IMR-90 (cell line): Measurements from ENCODE around the gene TOR4A. TPM values are rescaled to one million over a fixed set of nuclear protein-coding genes. Genes with fewer than 3 reads are reported as not detected.

Source experiments
- ATAC-seq: fragments of 200-7000 bp; cut with Tn5 transposase; 2 replicates; pipeline ENCODE4 v1.9.1; 2020; ENCODE audit warnings: low read depth, mild to moderate bottlenecking, moderate library complexity
- BruUV-seq: library from RNA; stranded (reverse); fragments of 400-500 nt; replicated peaks from 2 replicates; lab custom pipeline; 2021; lab: Mats Ljungman, UMichigan
- CTCF ChIA-PET: fragments of 300-600 bp; formaldehyde crosslinking; extraction: SDS; loops from one replicate; lab custom pipeline; 2021; ENCODE audit warnings: antibody characterized with exemption; lab: Yijun Ruan, JAX
- POLR2A ChIA-PET: fragments of 300-600 bp; sonication (Branson Sonifier 250); formaldehyde crosslinking; loops from one replicate; lab custom pipeline; 2022; ENCODE audit warnings: antibody characterized with exemption; ENCODE audit not compliant: unreplicated experiment; lab: Charles Lee
- DNase-seq: peaks from one replicate; pipeline ENCODE4 v3.0.0; 2013
- H2AFZ ChIP-seq: replicated peaks from 2 replicates; pipeline ENCODE3; 2013; ENCODE audit warnings: low read length, mild to moderate bottlenecking; ENCODE audit not compliant: poor library complexity
- H2AK5ac ChIP-seq: 2 replicates; pipeline ENCODE4 v1.6.1; 2013; ENCODE audit warnings: low read depth, low read length, inconsistent platforms
- H2AK9ac ChIP-seq: replicated peaks from 2 replicates; pipeline ENCODE3; 2013; ENCODE audit warnings: mild to moderate bottlenecking, low read depth, low read length, moderate library complexity; ENCODE audit not compliant: poor library complexity
- H2BK120ac ChIP-seq: 2 replicates; pipeline ENCODE4 v1.6.1; 2013; ENCODE audit warnings: low read depth, low read length, inconsistent platforms
- H2BK15ac ChIP-seq: 3 replicates; pipeline ENCODE4 v1.6.1; 2013; ENCODE audit warnings: low read depth, low read length, inconsistent platforms
- H2BK20ac ChIP-seq: 2 replicates; pipeline ENCODE4 v1.6.1; 2013; ENCODE audit warnings: low read depth, mild to moderate bottlenecking, inconsistent platforms, low read length, moderate library complexity
- H2BK5ac ChIP-seq: 2 replicates; pipeline ENCODE4 v1.6.1; 2013; ENCODE audit warnings: mild to moderate bottlenecking, low read depth, low read length, inconsistent platforms; ENCODE audit not compliant: poor library complexity, severe bottlenecking
- H3K14ac ChIP-seq: replicated peaks from 2 replicates; pipeline ENCODE4 v1.6.1; 2013; ENCODE audit warnings: low read depth, low read length, inconsistent platforms
- H3K18ac ChIP-seq: 2 replicates; pipeline ENCODE4 v1.6.1; 2013; ENCODE audit warnings: low read depth, low read length, control low read depth
- H3K23ac ChIP-seq: 2 replicates; pipeline ENCODE4 v1.6.1; 2013; ENCODE audit warnings: low read depth, low read length, inconsistent platforms
- H3K27ac ChIP-seq: 2 replicates; pipeline ENCODE4 v1.5.1; 2013; ENCODE audit warnings: mild to moderate bottlenecking, control low read depth, low read length; ENCODE audit not compliant: insufficient read depth
- H3K27me3 ChIP-seq: 2 replicates; pipeline ENCODE4 v1.6.1; 2013; ENCODE audit warnings: low read length; ENCODE audit not compliant: control insufficient read depth, insufficient read depth
- H3K36me3 ChIP-seq: 2 replicates; pipeline ENCODE4 v1.6.1; 2013; ENCODE audit warnings: low read length, mixed read lengths; ENCODE audit not compliant: control insufficient read depth, insufficient read depth
- H3K4ac ChIP-seq: 2 replicates; pipeline ENCODE4 v1.6.1; 2013; ENCODE audit warnings: low read depth, low read length, inconsistent platforms
- H3K4me1 ChIP-seq: 2 replicates; pipeline ENCODE4 v1.6.1; 2013; ENCODE audit warnings: low read length, mixed read lengths; ENCODE audit not compliant: control insufficient read depth, insufficient read depth
- H3K4me2 ChIP-seq: 2 replicates; pipeline ENCODE4 v1.6.1; 2013; ENCODE audit warnings: low read depth, mild to moderate bottlenecking, control low read depth, low read length, moderate library complexity
- H3K4me3 ChIP-seq: 2 replicates; pipeline ENCODE4 v1.5.1; 2013; ENCODE audit warnings: low read depth, mild to moderate bottlenecking, control low read depth, low read length, moderate library complexity; ENCODE audit not compliant: insufficient read depth
- H3K56ac ChIP-seq: 2 replicates; pipeline ENCODE4 v1.6.1; 2013; ENCODE audit warnings: low read length, inconsistent platforms; ENCODE audit not compliant: insufficient read depth; ENCODE audit errors: extremely low read depth
- H3K79me1 ChIP-seq, 2 experiments: 2 replicates each; pipeline ENCODE4 v1.6.1; 2013; ENCODE audit warnings: low read length in 2 of 2, inconsistent platforms in 1 of 2, low read depth in 1 of 2
- H3K9ac ChIP-seq: 2 replicates; pipeline ENCODE4 v1.6.1; 2013; ENCODE audit warnings: low read depth, low read length, control low read depth
- H3K9me1 ChIP-seq: 2 replicates; pipeline ENCODE4 v1.6.1; 2013; ENCODE audit warnings: low read length, inconsistent platforms; ENCODE audit not compliant: insufficient read depth
- H3K9me3 ChIP-seq: 2 replicates; pipeline ENCODE4 v1.6.1; 2013; ENCODE audit warnings: low read length; ENCODE audit not compliant: control insufficient read depth, insufficient read depth
- H4K20me1 ChIP-seq: 2 replicates; pipeline ENCODE4 v1.6.1; 2013; ENCODE audit warnings: low read length, inconsistent platforms; ENCODE audit not compliant: insufficient read depth
- H4K5ac ChIP-seq: 2 replicates; pipeline ENCODE4 v1.6.1; 2013; ENCODE audit warnings: mild to moderate bottlenecking, low read depth, low read length, control low read depth
- H4K8ac ChIP-seq, 2 experiments: 2 replicates each; pipeline ENCODE4 v1.6.1; 2013; ENCODE audit warnings: low read depth in 2 of 2, low read length in 2 of 2, control low read depth in 1 of 2, inconsistent platforms in 1 of 2
- H4K91ac ChIP-seq: 2 replicates; pipeline ENCODE4 v1.6.1; 2013; ENCODE audit warnings: low read depth, low read length, inconsistent platforms; ENCODE audit not compliant: insufficient read depth
- BHLHE40 ChIP-seq: fragments of 150-350 bp; IDR thresholded peaks from 2 replicates; pipeline ENCODE4 v1.6.1; 2016; ENCODE audit warnings: mild to moderate bottlenecking, low read depth, low read length
- CEBPB ChIP-seq: IDR thresholded peaks from 2 replicates; pipeline ENCODE4 v1.6.1; 2012; ENCODE audit warnings: low read depth, low read length, improper control_type of control experiment
- CHD1 ChIP-seq: IDR thresholded peaks from 2 replicates; pipeline ENCODE4 v1.6.1; 2012; ENCODE audit warnings: low read depth, low read length, improper control_type of control experiment
- CTCF ChIP-seq: conservative IDR thresholded peaks from 2 replicates; pipeline ENCODE4 v1.5.1; 2012; ENCODE audit warnings: mild to moderate bottlenecking, low read depth, low read length, improper control_type of control experiment
- FOS ChIP-seq: fragments of 150-350 bp; IDR thresholded peaks from 2 replicates; pipeline ENCODE4 v1.6.1; 2016; ENCODE audit warnings: low read depth, low read length
- MAFK ChIP-seq: IDR thresholded peaks from 2 replicates; pipeline ENCODE4 v1.6.1; 2012; ENCODE audit warnings: low read depth, low read length, improper control_type of control experiment
- MAZ ChIP-seq: IDR thresholded peaks from 2 replicates; pipeline ENCODE4 v1.6.1; 2012; ENCODE audit warnings: low read depth, mild to moderate bottlenecking, low read length, improper control_type of control experiment, moderate library complexity, borderline replicate concordance
- MXI1 ChIP-seq: IDR thresholded peaks from 2 replicates; pipeline ENCODE4 v1.6.1; 2012; ENCODE audit warnings: low read depth, mild to moderate bottlenecking, low read length, moderate library complexity, borderline replicate concordance
- NFE2L2 ChIP-seq: fragments of 150-350 bp; IDR thresholded peaks from 2 replicates; pipeline ENCODE4 v1.6.1; 2016; ENCODE audit warnings: low read depth, mild to moderate bottlenecking, low read length
- POLR2A ChIP-seq: IDR thresholded peaks from 2 replicates; pipeline ENCODE4 v1.6.1; 2012; ENCODE audit warnings: mild to moderate bottlenecking, low read depth, low read length
- RAD21 ChIP-seq: IDR thresholded peaks from 2 replicates; pipeline ENCODE4 v1.6.1; 2012; ENCODE audit warnings: low read length, improper control_type of control experiment
- RCOR1 ChIP-seq: IDR thresholded peaks from 2 replicates; pipeline ENCODE4 v1.6.1; 2012; ENCODE audit warnings: mild to moderate bottlenecking, low read length, improper control_type of control experiment; ENCODE audit not compliant: insufficient replicate concordance
- WGBS, 2 experiments: methylation state at CpG; one replicate each; pipeline versions ENCODE4 v1.1.5 to v1.1.7; 2013; ENCODE audit warnings: missing lambda C conversion rate in 2 of 2; ENCODE audit not compliant: insufficient read length in 1 of 2; ENCODE audit errors: extremely low coverage in 2 of 2; 5-methylcytosine and 5-hydroxymethylcytosine counted together
- dilution Hi-C: fragments of 300-500 bp; cut with HindIII; formaldehyde crosslinking; loops from one replicate; pipeline ENCODE4 v1.14.3; 2018; ENCODE audit warnings: low sequenced_read_pairs; ENCODE audit not compliant: unreplicated experiment
- in situ Hi-C: fragments of 300-500 bp; cut with MboI; formaldehyde crosslinking; loops from 3 replicates; pipeline ENCODE4 v1.14.3; 2019; ENCODE audit warnings: low sequenced_read_pairs, inconsistent platforms, mixed read lengths
- intact Hi-C: fragments of 100-400 bp; cut with micrococcal nuclease; formaldehyde crosslinking; loops from 2 replicates; pipeline ENCODE4 v1.10.0; 2022
- polyA plus RNA-seq, 3 experiments: library from polyadenylated mRNA; depleted of rRNA; stranded (reverse); fragments of >200 nt; gene quantifications; 2 replicates each; pipeline ENCODE4 v1.2.3, GENCODE V29; 2012; ENCODE audit warnings: low replicate concordance in 1 of 3
- total RNA-seq: library from RNA; depleted of rRNA; stranded (reverse); fragments of >200 nt; gene quantifications from 2 replicates; pipeline ENCODE4 v1.2.3, GENCODE V29; 2012
- TF ChIP-seq, protein P1 (sequence below): fragments of 150-350 bp; IDR thresholded peaks from 2 replicates; pipeline ENCODE4 v1.6.1; 2017; ENCODE audit warnings: mild to moderate bottlenecking, antibody characterized with exemption, low read length, low read depth
- TF ChIP-seq, protein P2 (sequence below): fragments of 150-350 bp; IDR thresholded peaks from 2 replicates; pipeline ENCODE4 v1.6.1; 2016; ENCODE audit warnings: low read depth, mild to moderate bottlenecking, low read length, moderate library complexity, borderline replicate concordance

TOR4A gene
- total and polyA plus RNA-seq, 2 of the 4 experiments (the other 2 are of a cell fraction) = 9.7 to 22.9 TPM

- no peak overlapping the region for H4K8ac ChIP-seq
- 94% methylated on average over 12 of the region's 25 CpGs; no CpG with 5 or more reads in 1 of the 2 experiments for WGBS, 2 experiments
- H2AK9ac ChIP-seq = no peak overlapping the region
- ChIA-PET POLR2A (interaction anchor here (1.9 kb wide), 1 partner anchor 9 kb away, joined by 9 read pairs; the partner anchor contains the start of gene NELFB), CTCF (no interaction called here)
- H3K56ac ChIP-seq = no peak overlapping the region
- no peak overlapping the region for H3K4ac ChIP-seq
- H3K9me3 ChIP-seq = no peaks in the 10 kb centered on the region
- intact Hi-C loops = no loop called here
- H3K79me1 ChIP-seq = peaks cover 3 to 28% of the 10 kb centered on the region in 2 experiments; a peak in 3 of 4 replicates
- no peak overlapping the region for H2AFZ ChIP-seq
- DNase-seq (no peak), ATAC-seq (no peak)
- no peak overlapping the region for H2BK15ac ChIP-seq
- H4K5ac ChIP-seq = no peak overlapping the region
- dilution Hi-C loops = no loop called here
- no peak overlapping the region for H3K4me2 ChIP-seq
- H3K9ac ChIP-seq = no peak overlapping the region
- H2BK5ac ChIP-seq = no peak overlapping the region
- H4K91ac ChIP-seq = no peak overlapping the region
- no peak overlapping the region for H3K18ac ChIP-seq
- H3K4me3 ChIP-seq = no peak overlapping the region
- H3K27ac ChIP-seq = no peak overlapping the region
- in situ Hi-C loops = no loop called here
- H3K9me1 ChIP-seq = peaks cover 4% of the 10 kb centered on the region
- BruUV-seq = no TSS peak
- no peak overlapping the region for H3K14ac ChIP-seq
- no peak overlapping the region for H2AK5ac ChIP-seq
- H2BK120ac ChIP-seq = no peak overlapping the region
- peaks cover 7% of the 10 kb centered on the region; the same call in 1 of the 2 replicates for H3K4me1 ChIP-seq
- H4K20me1 ChIP-seq = peaks cover 33% of the 10 kb centered on the region
- no peak overlapping the region for H2BK20ac ChIP-seq
- H3K23ac ChIP-seq = no peak overlapping the region
- peaks cover 19% of the 10 kb centered on the region for H3K36me3 ChIP-seq
- H3K27me3 ChIP-seq = no peaks in the 10 kb centered on the region
- TF ChIP-seq, protein P1, sequence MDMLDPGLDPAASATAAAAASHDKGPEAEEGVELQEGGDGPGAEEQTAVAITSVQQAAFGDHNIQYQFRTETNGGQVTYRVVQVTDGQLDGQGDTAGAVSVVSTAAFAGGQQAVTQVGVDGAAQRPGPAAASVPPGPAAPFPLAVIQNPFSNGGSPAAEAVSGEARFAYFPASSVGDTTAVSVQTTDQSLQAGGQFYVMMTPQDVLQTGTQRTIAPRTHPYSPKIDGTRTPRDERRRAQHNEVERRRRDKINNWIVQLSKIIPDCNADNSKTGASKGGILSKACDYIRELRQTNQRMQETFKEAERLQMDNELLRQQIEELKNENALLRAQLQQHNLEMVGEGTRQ = no peak
- no peak for TF ChIP-seq MAZ
- TF ChIP-seq POLR2A = no peak
- no peak for TF ChIP-seq MXI1
- no peak for TF ChIP-seq MAFK
- TF ChIP-seq CHD1 = no peak
- no peak for TF ChIP-seq RCOR1
- no peak for TF ChIP-seq FOS
- TF ChIP-seq NFE2L2 = no peak
- TF ChIP-seq CEBPB = no peak
- TF ChIP-seq, protein P2, sequence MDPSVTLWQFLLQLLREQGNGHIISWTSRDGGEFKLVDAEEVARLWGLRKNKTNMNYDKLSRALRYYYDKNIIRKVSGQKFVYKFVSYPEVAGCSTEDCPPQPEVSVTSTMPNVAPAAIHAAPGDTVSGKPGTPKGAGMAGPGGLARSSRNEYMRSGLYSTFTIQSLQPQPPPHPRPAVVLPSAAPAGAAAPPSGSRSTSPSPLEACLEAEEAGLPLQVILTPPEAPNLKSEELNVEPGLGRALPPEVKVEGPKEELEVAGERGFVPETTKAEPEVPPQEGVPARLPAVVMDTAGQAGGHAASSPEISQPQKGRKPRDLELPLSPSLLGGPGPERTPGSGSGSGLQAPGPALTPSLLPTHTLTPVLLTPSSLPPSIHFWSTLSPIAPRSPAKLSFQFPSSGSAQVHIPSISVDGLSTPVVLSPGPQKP = no peak
- no peak for TF ChIP-seq CTCF
- no peak for TF ChIP-seq BHLHE40
- TF ChIP-seq RAD21 = no peak
Measured at GRCh38 chr9:137245450-137246421, 31.8 kb upstream of the TOR4A start.
